Tibial nerve (tissue), 4 donors: ENCODE data around the gene MARCHF10. TPM values are rescaled to one million over a fixed set of nuclear protein-coding genes. Genes with fewer than 3 reads are reported as not detected.

Source experiments
- DNase-seq, 2 donors: peaks; one replicate each; pipeline ENCODE4 v3.0.0-alpha.2; 2019; ENCODE audit warnings: low spot score in 2 of 2
- H3K27ac ChIP-seq, 4 donors: fragments of 200-600 bp; sonication (generic) in 3 of 4; one replicate each; pipeline ENCODE4 v1.5.1; 2017 to 2019; ENCODE audit warnings: mild to moderate bottlenecking in 1 of 4
- H3K27me3 ChIP-seq, 2 donors: fragments of 200-600 bp; sonication (generic) in 1 of 2; one replicate each; pipeline versions ENCODE4 v1.5.1 to v1.6.0; 2017 to 2019
- H3K36me3 ChIP-seq, 3 donors: fragments of 200-600 bp; sonication (generic); one replicate each; pipeline ENCODE4 v1.5.1; 2018 to 2019
- H3K4me1 ChIP-seq, 4 donors: fragments of 200-600 bp; sonication (generic) in 3 of 4; one replicate each; pipeline ENCODE4 v1.5.1; 2017 to 2019
- H3K4me3 ChIP-seq, 4 donors: fragments of 200-600 bp; sonication (generic) in 3 of 4; one replicate each; pipeline ENCODE4 v1.5.1; 2017 to 2019; ENCODE audit warnings: mild to moderate bottlenecking in 1 of 4, moderate library complexity in 1 of 4
- H3K9me3 ChIP-seq, 4 donors: fragments of 200-600 bp; sonication (generic) in 3 of 4; one replicate each; pipeline ENCODE4 v1.5.1; 2017 to 2019
- CTCF ChIP-seq, 5 experiments: fragments of 200-600 bp in 3 of 5; fragments of 450-650 bp in 2 of 5; sonication (generic) in 3 of 5; IDR thresholded peaks; one replicate each; pipeline ENCODE4 v1.5.1; 2016 to 2019; ENCODE audit warnings: antibody characterized with exemption in 5 of 5, mild to moderate bottlenecking in 3 of 5, moderate library complexity in 2 of 5
- EP300 ChIP-seq, 2 donors: sonication (generic); formaldehyde crosslinking; IDR thresholded peaks; one replicate each; pipeline ENCODE4 v1.6.1; 2017; ENCODE audit warnings: antibody characterized with exemption in 2 of 2, mild to moderate bottlenecking in 1 of 2
- POLR2A ChIP-seq, 2 donors: fragments of 450-650 bp; IDR thresholded peaks; one replicate each; pipeline ENCODE4 v1.6.1; 2017; ENCODE audit warnings: antibody characterized with exemption in 2 of 2, mild to moderate bottlenecking in 2 of 2, moderate library complexity in 2 of 2
- WGBS, 2 donors: methylation state at CpG; one replicate each; pipeline ENCODE4 v1.1.5; 2018; 5-methylcytosine and 5-hydroxymethylcytosine counted together
- total RNA-seq, 4 donors: library from RNA; depleted of rRNA; stranded (reverse); fragments of >200 nt; gene quantifications; one replicate each; pipeline ENCODE4 v1.1.0, GENCODE V29; 2016

The MARCHF10 gene
- total RNA-seq, 4 donors from 2014 or later = 1.8 to 11.7 (median 3.6) TPM

- no peaks in the 10 kb centered on the region for H3K27me3 ChIP-seq
- H3K27ac ChIP-seq = no peak overlapping the region
- DNase-seq = no peak
- no peak overlapping the region for H3K4me3 ChIP-seq
- no peaks in the 10 kb centered on the region for H3K4me1 ChIP-seq
- no peaks in the 10 kb centered on the region for H3K36me3 ChIP-seq
- no peaks in the 10 kb centered on the region for H3K9me3 ChIP-seq
- no peak for TF ChIP-seq CTCF (IDR thresholded peaks at IDR 0.05)
- TF ChIP-seq POLR2A (IDR thresholded peaks at IDR 0.05) = no peak
- no peak for TF ChIP-seq EP300 (IDR thresholded peaks at IDR 0.05)
- 84% methylated on average over 11 of the region's 11 CpGs for WGBS, 2 donors
These were observed 89.7 kb downstream of the MARCHF10 start for GRCh38 chr17:62718429-62718828.

GRCh38 chr17:62717889-62718288, 90.2 kb downstream of the MARCHF10 start:
- 88 to 94% methylated on average over 8 of the region's 8 CpGs for WGBS, 2 donors
- H3K36me3 ChIP-seq = no peaks in the 10 kb centered on the region

GRCh38 chr17:62717589-62717855, 90.6 kb downstream of the MARCHF10 start:
- Histone ChIP-seq H3K4me1 (no peaks in the 10 kb centered on the region), H3K27me3 (no peaks in the 10 kb centered on the region), H3K9me3 (no peaks in the 10 kb centered on the region), H3K36me3 (no peaks in the 10 kb centered on the region), H3K27ac (no peak overlapping the region), H3K4me3 (no peak overlapping the region)
- 89 to 93% methylated on average over 6 of the region's 6 CpGs for WGBS, 2 donors
- DNase-seq = no peak
- TF ChIP-seq EP300 (IDR thresholded peaks at IDR 0.05) (no peak), POLR2A (IDR thresholded peaks at IDR 0.05) (no peak), CTCF (IDR thresholded peaks at IDR 0.05) (no peak)

More at GRCh38 chr17:62717889-62718288, 90.2 kb downstream of the MARCHF10 start:
- no peak for DNase-seq
- Histone ChIP-seq H3K9me3 (no peaks in the 10 kb centered on the region), H3K4me3 (no peak overlapping the region), H3K27ac (no peak overlapping the region), H3K27me3 (no peaks in the 10 kb centered on the region), H3K4me1 (no peaks in the 10 kb centered on the region)
- TF ChIP-seq CTCF (IDR thresholded peaks at IDR 0.05) = no peak
- TF ChIP-seq EP300 (IDR thresholded peaks at IDR 0.05) = no peak
- TF ChIP-seq POLR2A (IDR thresholded peaks at IDR 0.05) = no peak

GRCh38 chr17:62716834-62717588, 91.1 kb downstream of the MARCHF10 start:
- Histone ChIP-seq H3K36me3 (no peaks in the 10 kb centered on the region), H3K4me1 (no peaks in the 10 kb centered on the region), H3K27ac (no peak overlapping the region), H3K9me3 (no peaks in the 10 kb centered on the region), H3K27me3 (no peaks in the 10 kb centered on the region), H3K4me3 (no peak overlapping the region)
- no peak for DNase-seq
- no peak for TF ChIP-seq EP300 (IDR thresholded peaks at IDR 0.05)
- no peak for TF ChIP-seq CTCF (IDR thresholded peaks at IDR 0.05)
- TF ChIP-seq POLR2A (IDR thresholded peaks at IDR 0.05) = no peak
- 93 to 94% methylated on average over 23 of the region's 23 CpGs for WGBS, 2 donors

GRCh38 chr17:62715882-62716390, 92.2 kb downstream of the MARCHF10 start:
- WGBS, 2 donors = 93 to 97% methylated on average over 10 to 18 of the region's 18 CpGs

More at GRCh38 chr17:62715882-62716390, 92.2 kb downstream of the MARCHF10 start:
- H3K27ac ChIP-seq = no peak overlapping the region
- no peaks in the 10 kb centered on the region for H3K36me3 ChIP-seq
- no peaks in the 10 kb centered on the region for H3K27me3 ChIP-seq
- H3K4me3 ChIP-seq = no peak overlapping the region
- H3K9me3 ChIP-seq = no peaks in the 10 kb centered on the region
- TF ChIP-seq CTCF (IDR thresholded peaks at IDR 0.05) (no peak), POLR2A (IDR thresholded peaks at IDR 0.05) (no peak), EP300 (IDR thresholded peaks at IDR 0.05) (no peak)
- DNase-seq = no peak
- no peaks in the 10 kb centered on the region for H3K4me1 ChIP-seq
